Activated T-helper 1 cell treated with anti-CD3 and anti-CD28 coated beads, Interleukin-12 subunit alpha, Interleukin-12 subunit beta, Interleukin-2, Interleukin-4 antibody, amounts not matched to agents 30 ng/mL and 10 ng/mL and 1 ng/mL, durations not matched to agents 14 hours and 24 hours and 36 hours (primary cell): Measurements from ENCODE around the gene LRG1. TPM values are rescaled to one million over a fixed set of nuclear protein-coding genes. Genes with fewer than 3 reads are reported as not detected.
"Not testable (repeated sequence)": the region's sequence is repeated elsewhere in the genome, so short reads cannot be mapped to it uniquely, and the experiment has no call there.

Source experiments
- DNase-seq: peaks from one replicate; pipeline ENCODE4 v3.0.0; 2021; ENCODE audit warnings: low spot score
- H3K27ac Mint-ChIP-seq: one replicate; pipeline ENCODE4 v1.8.0; 2021; ENCODE audit warnings: mild to moderate bottlenecking, mixed read lengths
- H3K27me3 Mint-ChIP-seq: one replicate; pipeline ENCODE4 v1.8.0; 2022; ENCODE audit warnings: mild to moderate bottlenecking, moderate library complexity, mixed read lengths; ENCODE audit not compliant: insufficient read depth
- H3K36me3 Mint-ChIP-seq: one replicate; pipeline ENCODE4 v1.8.0; 2021; ENCODE audit warnings: low read depth, mixed read lengths
- H3K4me1 Mint-ChIP-seq: one replicate; pipeline ENCODE4 v1.8.0; 2021; ENCODE audit warnings: low read depth, mixed read lengths
- H3K4me3 Mint-ChIP-seq: one replicate; pipeline ENCODE4 v1.8.0; 2021; ENCODE audit warnings: mild to moderate bottlenecking, moderate library complexity, mixed read lengths
- H3K9me3 Mint-ChIP-seq: one replicate; pipeline ENCODE4 v1.8.0; 2021; ENCODE audit warnings: mixed read lengths
- intact Hi-C: fragments of 100-400 bp; cut with micrococcal nuclease; formaldehyde crosslinking; loops from one replicate; pipeline ENCODE4 v1.15.1; 2024
- total RNA-seq: library from RNA; stranded (reverse); gene quantifications from 2 replicates; pipeline ENCODE4 v1.2.3, GENCODE V29; 2022

Gene LRG1
- total RNA-seq, 1 donor from 2014 or later: 0.39 TPM

DNA sequence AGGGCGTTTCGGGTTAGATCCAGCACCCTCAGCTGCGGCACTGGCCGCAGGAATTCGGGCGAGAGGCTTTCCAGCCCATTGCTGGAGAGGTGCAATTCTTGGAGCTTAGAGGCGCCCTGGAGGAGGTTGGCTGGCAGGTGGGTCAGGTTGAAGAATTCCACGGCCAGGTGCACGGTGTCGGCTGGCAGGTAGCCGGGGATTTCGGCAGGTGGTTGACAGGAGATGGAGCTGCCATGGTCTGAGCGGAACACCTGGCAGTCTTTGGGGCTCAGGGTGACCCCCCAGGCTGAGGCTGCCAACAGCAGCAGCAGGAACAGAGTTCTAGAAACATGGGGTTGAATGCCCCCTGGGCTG, 1.3 kb downstream of the LRG1 start:
- intact Hi-C loops: no loop called here
- DNase-seq: no peak
- no peak overlapping the region for H3K27ac Mint-ChIP-seq
- peaks cover 16% of the 10 kb centered on the region for H3K4me1 Mint-ChIP-seq
- peaks cover 1% of the 10 kb centered on the region for H3K27me3 Mint-ChIP-seq
- H3K4me3 Mint-ChIP-seq: no peak overlapping the region
- H3K36me3 Mint-ChIP-seq: no peaks in the 10 kb centered on the region
- H3K9me3 Mint-ChIP-seq: peaks cover 4% of the 10 kb centered on the region

GRCh38 chr19:4537953-4538600, 1.8 kb downstream of the LRG1 start:
- Mint-ChIP-seq H3K27ac (no peak overlapping the region), H3K36me3 (no peaks in the 10 kb centered on the region), H3K4me3 (no peak overlapping the region), H3K4me1 (peaks cover 16% of the 10 kb centered on the region), H3K27me3 (peaks cover 4% of the 10 kb centered on the region), H3K9me3 (peaks cover 4% of the 10 kb centered on the region)
- intact Hi-C loops: no loop called here
- DNase-seq: no peak

GRCh38 chr19:4536798-4537197, 3.0 kb downstream of the LRG1 start:
- intact Hi-C loops: no loop called here
- H3K27me3 Mint-ChIP-seq: peaks cover 4% of the 10 kb centered on the region
- H3K9me3 Mint-ChIP-seq: peaks cover 4% of the 10 kb centered on the region
- no peak overlapping the region for H3K4me3 Mint-ChIP-seq
- H3K36me3 Mint-ChIP-seq: no peaks in the 10 kb centered on the region
- H3K27ac Mint-ChIP-seq: no peak overlapping the region
- peaks cover 16% of the 10 kb centered on the region for H3K4me1 Mint-ChIP-seq
- no peak for DNase-seq

- Mint-ChIP-seq H3K27me3 (peaks cover 6% of the 10 kb centered on the region), H3K9me3 (no peaks in the 10 kb centered on the region), H3K4me1 (peaks cover 13% of the 10 kb centered on the region), H3K4me3 (no peak within 1 kb of the TSS), H3K27ac (no peak within 1 kb of the TSS), H3K36me3 (no peaks in the 10 kb centered on the region)
- no peak for DNase-seq
- intact Hi-C loops: no loop called here
Measured at GRCh38 chr19:4534836-4535658, 4.8 kb downstream of the LRG1 start, which contains the start of gene PLIN5. TSS of gene PLIN5 (minus strand) at chr19:4535224. CDS start at chr19:4534074, 1,150 bp downstream.

GRCh38 chr19:4533835-4534424, 5.9 kb downstream of the LRG1 start:
- no peaks in the 10 kb centered on the region for H3K9me3 Mint-ChIP-seq
- H3K4me1 Mint-ChIP-seq: peaks cover 2% of the 10 kb centered on the region
- intact Hi-C loops: no loop called here
- peaks cover 6% of the 10 kb centered on the region for H3K27me3 Mint-ChIP-seq
- H3K27ac Mint-ChIP-seq: no peak overlapping the region
- H3K36me3 Mint-ChIP-seq: no peaks in the 10 kb centered on the region
- no peak overlapping the region for H3K4me3 Mint-ChIP-seq
- DNase-seq: no peak

GRCh38 chr19:4533334-4533733, 6.5 kb downstream of the LRG1 start:
- intact Hi-C loops: no loop called here
- Mint-ChIP-seq H3K27ac (no peak overlapping the region), H3K4me3 (no peak overlapping the region), H3K9me3 (no peaks in the 10 kb centered on the region), H3K4me1 (no peaks in the 10 kb centered on the region), H3K36me3 (no peaks in the 10 kb centered on the region), H3K27me3 (peaks cover 8% of the 10 kb centered on the region)
- DNase-seq: no peak

DNA sequence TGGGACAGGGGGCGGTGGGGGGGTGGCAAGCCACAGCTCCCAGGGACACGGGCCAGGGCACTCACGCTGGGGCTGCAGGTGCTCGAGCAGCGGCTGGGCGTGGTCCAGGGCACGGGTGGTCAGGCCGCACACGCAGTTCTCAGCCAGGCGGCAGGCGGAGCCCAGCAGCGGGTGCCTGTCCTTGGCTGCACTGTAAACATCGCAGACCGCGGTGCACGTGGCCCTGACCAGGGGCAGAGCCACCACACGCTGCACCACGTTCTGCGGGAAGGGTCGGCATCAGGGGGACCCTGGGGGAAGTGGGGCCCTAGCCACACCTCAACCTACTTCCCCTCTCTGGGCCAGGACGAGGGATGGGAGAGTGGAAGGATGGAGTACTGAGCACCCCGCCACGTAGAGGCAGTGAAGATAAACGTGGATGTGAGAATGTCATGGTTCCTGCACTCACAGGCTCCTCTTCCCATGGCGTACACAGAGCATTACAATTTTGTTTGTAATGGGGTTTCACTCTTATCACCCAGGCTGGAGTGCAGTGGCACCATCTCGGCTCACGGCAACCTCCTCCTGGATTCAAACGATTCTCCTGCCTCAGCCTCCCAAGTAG, 8.2 kb downstream of the LRG1 start:
- no peak overlapping the region for H3K27ac Mint-ChIP-seq
- H3K9me3 Mint-ChIP-seq: no peaks in the 10 kb centered on the region
- no peak for DNase-seq
- H3K27me3 Mint-ChIP-seq: peaks cover 10% of the 10 kb centered on the region
- no peaks in the 10 kb centered on the region for H3K36me3 Mint-ChIP-seq
- no peaks in the 10 kb centered on the region for H3K4me1 Mint-ChIP-seq
- no peak overlapping the region for H3K4me3 Mint-ChIP-seq
- intact Hi-C loops: no loop called here

GRCh38 chr19:4529924-4530522, 9.8 kb downstream of the LRG1 start:
- Mint-ChIP-seq H3K27me3 (peaks cover 10% of the 10 kb centered on the region), H3K9me3 (no peaks in the 10 kb centered on the region), H3K4me1 (no peaks in the 10 kb centered on the region), H3K4me3 (no peak overlapping the region), H3K27ac (no peak overlapping the region), H3K36me3 (no peaks in the 10 kb centered on the region)
- intact Hi-C loops: loop anchor here (5.0 kb wide), 1 partner anchor 263 kb away; no protein-coding TSS in a partner anchor
- DNase-seq: no peak

GRCh38 chr19:4528843-4529242, 11.0 kb downstream of the LRG1 start:
- peaks cover 10% of the 10 kb centered on the region for H3K27me3 Mint-ChIP-seq
- no peak for DNase-seq
- no peaks in the 10 kb centered on the region for H3K36me3 Mint-ChIP-seq
- H3K9me3 Mint-ChIP-seq: no peaks in the 10 kb centered on the region
- H3K27ac Mint-ChIP-seq: no peak overlapping the region
- intact Hi-C loops: loop anchor here (5.0 kb wide), 1 partner anchor 262 kb away; no protein-coding TSS in a partner anchor
- no peak overlapping the region for H3K4me3 Mint-ChIP-seq
- H3K4me1 Mint-ChIP-seq: no peaks in the 10 kb centered on the region

DNA sequence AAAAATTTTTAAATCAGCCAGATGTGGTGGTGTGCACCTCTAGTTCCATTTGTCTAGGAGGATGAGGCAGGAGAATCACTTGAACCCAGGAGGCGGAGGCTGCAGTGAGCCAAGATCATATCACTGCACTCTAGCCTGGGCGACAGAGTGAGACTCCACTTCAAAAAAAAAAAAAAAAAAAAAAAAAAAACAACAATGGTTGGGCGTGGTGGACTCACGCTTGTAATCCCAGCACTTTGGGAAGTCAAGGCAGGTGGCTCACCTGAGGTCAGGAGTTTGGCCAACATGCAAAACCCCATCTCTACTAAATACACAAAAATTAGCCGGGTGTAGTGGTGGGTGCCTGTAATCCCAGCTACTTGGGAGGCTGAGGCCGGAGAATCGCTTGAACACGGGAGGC, 12.5 kb downstream of the LRG1 start:
- H3K27ac Mint-ChIP-seq, DNase-seq, H3K27me3 Mint-ChIP-seq, H3K4me1 Mint-ChIP-seq, H3K9me3 Mint-ChIP-seq, H3K36me3 Mint-ChIP-seq, H3K4me3 Mint-ChIP-seq: not testable (repeated sequence)
- intact Hi-C loops: loop anchor here (5.0 kb wide), 1 partner anchor 260 kb away; no protein-coding TSS in a partner anchor

GRCh38 chr19:4525563-4526002, 14.3 kb downstream of the LRG1 start:
- no peak for DNase-seq
- Mint-ChIP-seq H3K36me3 (no peaks in the 10 kb centered on the region), H3K9me3 (no peaks in the 10 kb centered on the region), H3K27ac (no peak overlapping the region), H3K4me1 (no peaks in the 10 kb centered on the region), H3K27me3 (peaks cover 6% of the 10 kb centered on the region), H3K4me3 (no peak overlapping the region)
- intact Hi-C loops: loop anchor here (1.0 to 5.0 kb wide), 2 partner anchors 111 to 258 kb away; no protein-coding TSS in a partner anchor

- no peaks in the 10 kb centered on the region for H3K36me3 Mint-ChIP-seq
- H3K9me3 Mint-ChIP-seq: no peaks in the 10 kb centered on the region
- no peak overlapping the region for H3K4me3 Mint-ChIP-seq
- intact Hi-C loops: loop anchor here (1.0 to 5.0 kb wide), 2 partner anchors 111 to 258 kb away; no protein-coding TSS in a partner anchor
- no peaks in the 10 kb centered on the region for H3K4me1 Mint-ChIP-seq
- H3K27ac Mint-ChIP-seq: no peak overlapping the region
- peaks cover 6% of the 10 kb centered on the region for H3K27me3 Mint-ChIP-seq
- DNase-seq: peak; percentile 42
Measured at GRCh38 chr19:4524808-4525562, 14.9 kb downstream of the LRG1 start.
